Heart right ventricle (tissue), 16 donors: ENCODE data around the gene CDKN2A. TPM values are rescaled to one million over a fixed set of nuclear protein-coding genes. Genes with fewer than 3 reads are reported as not detected.

Experiments used
- ATAC-seq, 8 donors: fragments of 200-7000 bp; cut with Tn5 transposase; one replicate each; pipeline ENCODE4 v1.9.1; 2020; ENCODE audit warnings: mild to moderate bottlenecking in 8 of 8, moderate library complexity in 8 of 8, moderate number of reproducible peaks in 1 of 8
- DNase-seq, 2 donors: peaks; one replicate each; pipeline ENCODE4 v3.0.0-alpha.2; 2020
- H3K27ac ChIP-seq, 10 donors: fragments of 200-600 bp; sonication (generic) in 2 of 10; one replicate each; pipeline versions ENCODE4 v1.5.0 to v1.8.0; 2020 to 2022; ENCODE audit warnings: mild to moderate bottlenecking in 3 of 10
- H3K27me3 ChIP-seq, 7 donors: fragments of 200-600 bp; one replicate each; pipeline ENCODE4 v1.8.0; 2021 to 2022; ENCODE audit warnings: mild to moderate bottlenecking in 2 of 7
- H3K36me3 ChIP-seq, 9 donors: fragments of 200-600 bp; sonication (generic) in 1 of 9; one replicate each; pipeline versions ENCODE4 v1.5.0 to v1.8.0; 2020 to 2022; ENCODE audit warnings: mild to moderate bottlenecking in 2 of 9
- H3K4me1 ChIP-seq, 9 donors: fragments of 200-600 bp; sonication (generic) in 1 of 9; one replicate each; pipeline versions ENCODE4 v1.5.0 to v1.8.0; 2020 to 2022; ENCODE audit warnings: mild to moderate bottlenecking in 4 of 9
- H3K4me3 ChIP-seq, 10 donors: fragments of 200-600 bp; sonication (generic) in 2 of 10; one replicate each; pipeline versions ENCODE4 v1.5.0 to v1.8.0; 2020 to 2022; ENCODE audit warnings: mild to moderate bottlenecking in 7 of 10, moderate library complexity in 2 of 10
- H3K9me3 ChIP-seq, 11 donors: fragments of 200-600 bp in 10 of 11; sonication (generic) in 2 of 11; one replicate each; pipeline versions ENCODE4 v1.5.0 to v1.8.0; 2013 to 2022; ENCODE audit warnings: mild to moderate bottlenecking in 2 of 11, control low read depth in 1 of 11, moderate library complexity in 1 of 11
- WGBS, 2 donors: extraction: QIAGEN DNeasy Blood & Tissue Kit; methylation state at CpG; one replicate each; pipeline ENCODE4 v1.1.7; 2013; ENCODE audit warnings: inconsistent platforms in 1 of 2; 5-methylcytosine and 5-hydroxymethylcytosine counted together
- intact Hi-C, 10 donors: fragments of 100-400 bp; cut with DNase I; formaldehyde crosslinking; loops; one replicate each; pipeline versions ENCODE4 v1.11.1 to v1.14.2; 2022
- long read RNA-seq, 3 donors: library from polyadenylated mRNA; unstranded; transcript quantifications; one replicate each; pipeline ENCODE4 v2.0.0, GENCODE V29; 2020 to 2021
- polyA plus RNA-seq, 2 donors: library from polyadenylated mRNA; stranded (reverse); fragments of 200-250 nt; gene quantifications; one replicate each; pipeline ENCODE4 v1.2.3, GENCODE V29; 2013
- total RNA-seq, 10 donors: library from RNA; stranded (reverse); fragmentation: NEBNext Ultra II Directional in 3 of 10; extraction: Animal tissue kit (Norgen Biotek cat#: 25700) in 3 of 10; gene quantifications; one replicate each; pipeline versions ENCODE4 v1.2.1 to v1.2.4, GENCODE V29; 2021 to 2023
- TF ChIP-seq, protein P1 (sequence below), 9 donors: fragments of 200-600 bp; sonication (generic) in 2 of 9; IDR thresholded peaks; one replicate each; pipeline versions ENCODE4 v1.5.0 to v1.8.0; 2021 to 2022; ENCODE audit warnings: antibody characterized with exemption in 9 of 9, mild to moderate bottlenecking in 5 of 9, moderate library complexity in 1 of 9
- donor health status: Arrhythmogenic right ventricular cardiomyopathy.
- donor health status: ischemic (EF 13 %, LVEDD 7.1; RV severe dilation, severe dysfunction).
- donor health status: healthy with polysubstance abuse.
- donor health status: DM: no; HTN: yes; CAD: no.
- donor health status: DM: no; HTN: no; CAD: no.
- donor health status: ischemic (EF 25% LVEDD 6.9; RV normal size, moderate dysfunction).
- donor health status: ischemic (EF 25% LVEDD 5.7; RV mildly dilated, moderate dysfunction).
- donor health status: healthy.
- donor health status: DM: yes; HTN: yes; CAD: no.
- donor health status: Ischemic cardiomyopathy.
- donor health status: ischemic (EF 35%, LVEDD 5.7; RV mildly dilated, moderate dysfunction).
- donor health status: nonischemic (EF 11% LVEDD 7.7; RV severe dilation, severe dysfunction).
- donor health status: DM: yes; HTN: yes; CAD: no.
- donor health status: PGD.
- donor health status: ischemic (EF 29% LVEDD 5.4; RV normal size, mild dysfunction).
- donor health status: nonischemic (EF 23%, LVEDD 6.1; RV moderate dilation, normal function).

Gene CDKN2A
- total RNA-seq (1 to 10 TPM in 2 of 10 donors, under 1 TPM in 3, not detected in 5; 0.31 to 1.9 (median 0.48) TPM), polyA plus RNA-seq (1 to 10 TPM in 1 of 2 donors, under 1 TPM in 1; 0.03 to 1.1 TPM)
- long read RNA-seq, donor 1, result 0 reads
- long read RNA-seq, donor 2, result 0 reads
- long read RNA-seq, donor 3, result 0 reads

DNA sequence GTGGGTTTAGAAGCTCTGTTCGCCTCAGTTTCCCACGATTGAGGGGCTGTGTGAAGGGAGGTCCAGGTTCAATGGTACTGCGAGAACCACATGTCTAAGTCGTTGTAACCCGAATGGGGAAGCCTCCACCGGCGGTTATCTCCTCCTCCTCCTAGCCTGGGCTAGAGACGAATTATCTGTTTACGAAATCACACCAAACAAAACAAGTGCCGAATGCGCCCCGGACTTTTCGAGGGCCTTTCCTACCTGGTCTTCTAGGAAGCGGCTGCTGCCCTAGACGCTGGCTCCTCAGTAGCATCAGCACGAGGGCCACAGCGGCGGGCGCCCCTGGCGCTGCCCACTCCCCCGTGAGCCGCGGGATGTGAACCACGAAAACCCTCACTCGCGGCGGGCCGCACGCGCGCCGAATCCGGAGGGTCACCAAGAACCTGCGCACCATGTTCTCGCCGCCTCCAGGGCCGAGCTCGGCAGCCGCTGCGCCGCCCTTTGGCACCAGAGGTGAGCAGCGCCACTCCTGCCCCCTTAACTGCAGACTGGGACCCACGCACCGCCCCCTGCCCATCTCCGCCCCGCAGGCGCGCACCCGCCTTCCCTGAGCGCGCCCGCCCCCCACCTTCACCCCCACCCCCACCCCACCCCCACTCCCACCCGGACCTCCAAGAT, at the start of gene CDKN2A:
Gene CDKN2A, minus strand, starts transcription at position 500 of the 663 bp plus-strand sequence.
- Histone ChIP-seq H3K9me3 (no peaks in the 10 kb centered on the region), H3K4me1 (peaks cover 0 to 19% (median 5%) of the 10 kb centered on the region in 9 donors), H3K36me3 (no peaks in the 10 kb centered on the region), H3K27me3 (peaks cover 0 to 66% (median 49%) of the 10 kb centered on the region in 7 donors), H3K4me3 (peak within 1 kb of the TSS; percentile 54 to 98 (median 89)), H3K27ac (peak within 1 kb of the TSS in 9 of 10 donors; percentile 59 to 98 (median 75))
- TF ChIP-seq, protein P1, sequence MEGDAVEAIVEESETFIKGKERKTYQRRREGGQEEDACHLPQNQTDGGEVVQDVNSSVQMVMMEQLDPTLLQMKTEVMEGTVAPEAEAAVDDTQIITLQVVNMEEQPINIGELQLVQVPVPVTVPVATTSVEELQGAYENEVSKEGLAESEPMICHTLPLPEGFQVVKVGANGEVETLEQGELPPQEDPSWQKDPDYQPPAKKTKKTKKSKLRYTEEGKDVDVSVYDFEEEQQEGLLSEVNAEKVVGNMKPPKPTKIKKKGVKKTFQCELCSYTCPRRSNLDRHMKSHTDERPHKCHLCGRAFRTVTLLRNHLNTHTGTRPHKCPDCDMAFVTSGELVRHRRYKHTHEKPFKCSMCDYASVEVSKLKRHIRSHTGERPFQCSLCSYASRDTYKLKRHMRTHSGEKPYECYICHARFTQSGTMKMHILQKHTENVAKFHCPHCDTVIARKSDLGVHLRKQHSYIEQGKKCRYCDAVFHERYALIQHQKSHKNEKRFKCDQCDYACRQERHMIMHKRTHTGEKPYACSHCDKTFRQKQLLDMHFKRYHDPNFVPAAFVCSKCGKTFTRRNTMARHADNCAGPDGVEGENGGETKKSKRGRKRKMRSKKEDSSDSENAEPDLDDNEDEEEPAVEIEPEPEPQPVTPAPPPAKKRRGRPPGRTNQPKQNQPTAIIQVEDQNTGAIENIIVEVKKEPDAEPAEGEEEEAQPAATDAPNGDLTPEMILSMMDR (IDR thresholded peaks at IDR 0.05), result no peak
- ATAC-seq (peak; percentile 20 to 59 (median 30)), DNase-seq (no peak)
- 7% methylated on average over 39 to 53 of the region's 53 CpGs for WGBS, 2 donors
- intact Hi-C loops, result loop anchor here in 1 of 10 donors (10.0 kb wide), 1 partner anchor 189 kb away; the partner anchor contains the start of gene MTAP

DNA sequence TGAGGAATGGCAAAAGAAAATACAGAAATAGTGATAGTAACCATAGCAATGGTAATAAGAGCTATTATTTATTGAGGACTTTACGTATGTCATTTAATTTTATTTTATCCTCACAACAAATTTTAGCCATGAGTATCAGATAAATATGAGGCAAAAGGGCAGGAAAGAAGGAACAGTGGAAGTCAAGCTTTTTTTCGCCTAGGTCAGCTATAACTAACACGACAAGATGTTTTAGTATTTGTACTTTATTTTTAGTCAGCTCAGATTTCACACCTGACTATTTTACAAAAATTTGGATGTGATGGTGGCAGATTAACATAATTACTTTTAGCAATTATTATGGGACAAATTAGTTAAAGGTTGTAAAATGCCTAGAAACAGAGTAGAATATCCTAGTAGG, 49.7 kb upstream of the CDKN2A start:
- 41 to 65% methylated on average over 3 of the region's 3 CpGs for WGBS, 2 donors
- no peaks in the 10 kb centered on the region for H3K9me3 ChIP-seq
- H3K4me3 ChIP-seq, result no peak overlapping the region
- ATAC-seq (no peak), DNase-seq (no peak)
- peaks cover 0 to 14% (median 0%) of the 10 kb centered on the region in 9 donors for H3K4me1 ChIP-seq
- TF ChIP-seq, protein P1 (IDR thresholded peaks at IDR 0.05), result no peak
- H3K27me3 ChIP-seq, result no peaks in the 10 kb centered on the region
- intact Hi-C loops, result loop anchor here in 2 of 10 donors (10.0 kb wide), 2 partner anchors 171 to 229 kb away; no protein-coding TSS in a partner anchor
- H3K36me3 ChIP-seq, result no peaks in the 10 kb centered on the region
- H3K27ac ChIP-seq, result no peak overlapping the region

DNA sequence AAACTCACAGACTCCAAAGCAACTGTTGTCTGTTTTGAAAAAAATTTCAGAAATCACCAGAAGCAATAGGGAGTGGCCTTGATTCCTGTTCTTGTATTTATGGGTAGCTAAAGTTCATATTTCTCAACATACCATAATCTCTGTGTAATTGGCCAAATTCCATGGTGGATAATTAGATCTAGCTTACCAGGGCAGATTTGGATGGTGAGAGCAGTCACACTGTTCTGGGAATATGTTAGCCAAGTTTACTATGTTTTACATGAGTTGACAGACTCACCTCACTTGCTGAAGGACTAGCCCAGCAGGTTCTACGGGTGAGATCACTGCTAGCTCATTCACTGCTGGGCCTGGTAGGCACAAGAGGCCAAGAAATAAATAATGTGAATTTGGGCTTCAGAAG, 47.6 kb upstream of the CDKN2A start:
- Histone ChIP-seq H3K4me3 (no peak overlapping the region), H3K27me3 (no peaks in the 10 kb centered on the region), H3K4me1 (peaks cover 0 to 27% (median 0%) of the 10 kb centered on the region in 9 donors), H3K36me3 (no peaks in the 10 kb centered on the region), H3K27ac (no peak overlapping the region), H3K9me3 (no peaks in the 10 kb centered on the region)
- intact Hi-C loops, result loop anchor here in 2 of 10 donors (10.0 kb wide), 2 partner anchors 173 to 227 kb away; no protein-coding TSS in a partner anchor
- WGBS, 2 donors, result 62 to 63% methylated on average over 1 of the region's 1 CpG
- TF ChIP-seq, protein P1 (IDR thresholded peaks at IDR 0.05), result no peak
- ATAC-seq, result no peak
- no peak for DNase-seq

DNA sequence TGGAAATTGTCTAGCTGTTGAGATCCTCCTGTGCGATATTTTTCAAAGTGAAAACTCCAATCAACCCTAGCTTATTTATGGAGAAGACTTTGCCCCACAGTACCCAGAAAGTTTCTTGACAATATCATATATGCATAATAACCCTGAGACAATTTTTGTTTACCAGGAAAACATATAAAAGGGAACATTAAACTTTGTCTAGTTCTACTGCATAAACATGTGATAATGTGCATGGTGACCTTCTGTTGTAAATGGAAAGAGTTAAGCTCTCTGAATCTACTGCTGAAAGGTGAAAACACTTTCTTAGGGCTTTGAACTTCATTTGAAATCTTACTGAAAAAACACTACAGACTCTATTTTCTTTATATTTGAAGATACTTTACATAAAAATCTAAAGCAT, 47.2 kb upstream of the CDKN2A start:
- H3K27me3 ChIP-seq, result no peaks in the 10 kb centered on the region
- H3K27ac ChIP-seq, result no peak overlapping the region
- TF ChIP-seq, protein P1 (IDR thresholded peaks at IDR 0.05), result no peak
- no peaks in the 10 kb centered on the region for H3K36me3 ChIP-seq
- intact Hi-C loops, result loop anchor here in 2 of 10 donors (10.0 kb wide), 2 partner anchors 173 to 227 kb away; no protein-coding TSS in a partner anchor
- H3K4me3 ChIP-seq, result no peak overlapping the region
- ATAC-seq (no peak), DNase-seq (no peak)
- no peaks in the 10 kb centered on the region for H3K9me3 ChIP-seq
- 92 to 94% methylated on average over 1 of the region's 1 CpG for WGBS, 2 donors
- H3K4me1 ChIP-seq, result peaks cover 0 to 27% (median 0%) of the 10 kb centered on the region in 9 donors
